HG02763 (cell line): ENCODE results near the gene PDZD7.

Source experiments
- ATAC-seq: cut with Tn5 transposase; IDR thresholded peaks from one replicate; pipeline ENCODE4 v1.9.1; 2021; ENCODE audit warnings: mild to moderate bottlenecking, moderate library complexity; ENCODE audit not compliant: unreplicated experiment

PDZD7 gene

DNA sequence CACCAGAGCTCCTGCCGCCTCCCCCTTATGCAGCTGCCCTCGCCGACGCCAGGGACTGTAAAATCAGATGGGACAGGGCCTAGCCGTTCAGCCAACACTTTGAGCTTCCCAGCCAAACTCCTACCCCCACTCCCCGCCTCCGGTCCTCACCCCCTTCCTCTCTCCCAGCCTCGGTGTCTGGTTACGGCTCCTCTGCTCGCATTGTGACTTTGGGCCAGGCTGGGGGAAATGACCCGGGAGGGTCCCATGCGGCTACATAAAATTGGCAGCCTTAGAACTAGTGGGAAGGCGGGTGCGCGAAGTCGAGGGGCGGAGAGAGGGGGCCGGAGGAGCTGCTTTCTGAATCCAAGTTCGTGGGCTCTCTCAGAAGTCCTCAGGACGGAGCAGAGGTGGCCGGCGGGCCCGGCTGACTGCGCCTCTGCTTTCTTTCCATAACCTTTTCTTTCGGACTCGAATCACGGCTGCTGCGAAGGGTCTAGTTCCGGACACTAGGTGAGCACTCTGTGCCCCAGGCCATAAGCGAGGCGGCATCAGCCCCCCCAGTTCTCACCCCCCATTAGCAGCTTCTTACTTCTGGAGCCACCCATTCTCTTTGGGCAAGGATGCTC is 30.8 kb upstream of the PDZD7 start, which contains the start of gene KAZALD1:
KAZALD1 (plus strand) TSS at position 366 of the 608 bp plus-strand sequence. CDS start 604 bp downstream, outside the sequence.
- no peak for ATAC-seq

DNA sequence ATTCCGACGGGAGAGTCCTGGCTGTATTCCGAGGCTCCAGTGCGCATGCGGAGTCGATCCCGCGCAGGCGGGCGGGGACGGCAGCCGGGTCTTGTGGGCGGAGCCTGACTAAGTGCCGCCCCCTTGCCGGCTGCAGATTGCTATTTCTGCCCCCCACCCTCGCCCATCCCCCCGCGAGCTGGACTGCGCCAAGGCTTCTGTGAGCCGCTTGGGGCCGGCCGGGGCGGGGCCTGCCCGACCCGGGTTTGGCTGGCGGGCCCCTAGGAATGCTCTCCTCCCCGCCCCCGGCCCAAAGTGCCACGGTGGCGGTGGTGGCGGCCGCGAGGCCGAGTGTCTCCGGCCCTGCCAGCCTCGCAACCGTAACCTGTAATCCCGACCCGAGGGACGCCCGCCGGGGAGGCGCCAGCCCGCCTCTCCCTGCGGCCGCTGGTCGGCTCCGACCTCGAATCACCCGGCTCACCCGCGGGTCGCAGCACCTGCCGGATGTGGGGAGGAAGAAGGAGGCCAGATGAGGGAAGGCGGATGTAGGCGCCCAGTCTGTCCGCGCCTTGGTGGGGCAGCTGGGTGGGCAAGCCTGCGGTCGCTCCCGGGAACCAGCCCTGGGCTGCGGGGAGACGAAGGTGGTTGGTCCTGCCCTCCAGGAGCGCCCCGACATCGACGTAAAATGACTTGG is 30.2 kb upstream of the PDZD7 start:
- peak; percentile 60 for ATAC-seq

DNA sequence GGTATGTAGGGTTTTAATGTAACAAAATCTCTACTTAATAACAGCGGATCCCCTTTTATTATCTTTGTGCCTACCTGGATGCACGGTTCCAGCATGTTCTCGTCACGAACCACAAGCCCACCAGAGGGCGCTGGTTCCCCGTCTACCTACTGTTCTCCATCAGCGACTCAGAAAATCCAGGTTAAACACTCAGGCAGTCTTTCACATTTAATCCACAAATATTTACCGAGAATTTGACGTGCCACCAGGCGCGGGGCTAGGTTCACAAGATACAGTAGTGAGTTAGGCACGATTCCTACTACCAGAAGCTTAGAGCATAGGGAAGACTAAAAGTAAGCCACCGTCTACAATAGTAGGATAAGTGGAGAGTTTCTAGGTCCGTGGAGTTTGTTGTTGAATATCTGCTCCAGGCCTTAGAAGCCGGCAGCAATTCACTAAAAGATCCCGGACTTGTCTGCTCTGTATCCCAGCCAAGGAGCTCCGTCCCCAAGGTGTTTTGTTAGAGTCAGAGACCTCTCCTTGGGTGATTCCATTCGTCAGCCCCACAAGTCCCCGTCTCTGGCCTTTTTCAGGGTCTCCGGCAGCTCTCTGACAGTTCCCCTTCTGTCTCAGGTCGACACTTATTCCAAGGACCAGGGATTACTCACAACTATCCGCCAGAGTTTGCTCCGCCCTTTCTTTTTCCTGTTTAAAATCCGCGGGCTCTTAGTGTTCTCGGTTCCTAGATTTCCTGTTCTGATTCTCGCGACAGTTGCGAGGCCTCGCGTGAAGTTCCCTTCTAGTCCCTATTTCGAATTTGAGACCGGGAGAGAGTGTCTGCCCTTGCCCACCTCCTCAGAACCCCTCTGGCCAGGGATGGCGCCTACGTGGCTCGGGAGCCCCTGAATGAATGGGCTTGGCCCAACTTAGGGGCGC is 29.4 kb upstream of the PDZD7 start:
- ATAC-seq = peak; percentile 41

DNA sequence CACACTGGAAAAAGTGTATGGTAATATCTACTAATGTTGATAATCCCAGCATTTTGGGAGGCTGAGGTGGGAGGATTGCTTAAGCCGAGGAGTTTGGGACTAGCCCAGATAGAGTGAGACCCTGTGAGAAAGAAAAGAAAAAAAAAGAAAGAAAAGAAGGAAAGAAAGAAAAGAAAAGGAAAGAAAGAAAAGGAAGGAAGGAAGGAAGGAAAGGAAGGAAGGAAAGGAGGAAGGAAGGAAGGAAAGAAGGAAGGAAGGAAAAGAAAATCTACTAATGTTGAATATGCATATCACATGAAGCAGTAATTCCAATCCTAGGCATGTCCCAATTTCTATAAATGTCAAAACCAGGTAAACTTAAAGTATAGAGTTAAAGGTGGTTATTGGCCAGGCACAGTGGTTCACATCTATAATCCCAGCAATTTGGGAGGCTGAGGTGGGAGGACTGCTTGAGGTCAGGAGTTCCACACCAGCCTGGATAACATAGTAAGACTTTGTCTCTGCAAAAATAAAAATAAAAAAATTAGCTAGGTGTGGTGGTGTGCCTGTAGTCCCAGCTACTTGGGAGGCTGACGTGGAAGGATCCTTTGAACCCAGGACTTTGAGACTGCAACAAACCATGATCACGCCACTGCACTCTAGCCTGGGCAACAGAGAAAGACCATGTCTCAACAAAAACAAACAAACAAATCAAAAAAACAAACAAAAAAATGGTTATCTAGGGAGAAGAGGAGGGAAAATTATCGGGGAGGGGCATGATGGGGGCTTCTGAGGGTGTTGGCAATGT is 25.6 kb upstream of the PDZD7 start:
- ATAC-seq = no peak

DNA sequence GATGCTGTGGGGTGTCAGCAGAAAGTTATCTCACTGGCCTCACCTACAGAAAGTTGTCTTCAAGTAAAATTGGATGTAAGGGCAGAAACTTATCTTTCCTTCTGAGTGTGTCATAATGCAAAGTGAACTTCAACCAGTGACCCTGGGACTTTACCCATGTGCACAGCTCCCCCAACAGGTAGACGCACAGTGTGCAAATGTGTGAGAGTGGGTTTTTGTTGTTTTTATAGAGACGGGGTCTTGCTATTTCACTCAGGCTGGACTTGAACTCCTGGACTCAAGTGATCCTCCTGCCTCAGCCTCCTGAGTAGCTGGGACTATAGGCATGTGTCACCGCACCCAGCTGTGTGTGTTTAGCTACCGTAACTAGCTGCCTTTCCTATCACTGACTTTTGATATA is 24.5 kb upstream of the PDZD7 start:
- ATAC-seq = no peak

DNA sequence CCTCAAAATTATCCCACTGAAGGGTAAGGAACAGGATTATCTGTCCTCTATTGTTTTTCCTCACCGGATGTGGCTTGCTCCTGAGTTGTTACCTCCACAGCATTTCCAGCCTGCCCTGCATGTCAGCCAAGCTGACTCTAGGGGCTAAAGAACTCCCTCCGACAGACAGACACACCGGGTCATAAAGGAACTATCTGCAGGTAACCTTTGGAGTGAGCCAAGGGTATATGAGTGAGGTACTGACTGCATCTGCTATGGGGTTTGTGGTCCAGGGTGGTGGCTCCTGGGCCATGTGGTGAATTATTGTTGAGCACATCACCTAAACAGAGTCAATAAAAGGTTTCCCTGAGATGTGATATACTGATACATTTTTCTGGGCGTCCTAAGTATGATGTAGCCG is 23.9 kb upstream of the PDZD7 start:
- no peak for ATAC-seq

DNA sequence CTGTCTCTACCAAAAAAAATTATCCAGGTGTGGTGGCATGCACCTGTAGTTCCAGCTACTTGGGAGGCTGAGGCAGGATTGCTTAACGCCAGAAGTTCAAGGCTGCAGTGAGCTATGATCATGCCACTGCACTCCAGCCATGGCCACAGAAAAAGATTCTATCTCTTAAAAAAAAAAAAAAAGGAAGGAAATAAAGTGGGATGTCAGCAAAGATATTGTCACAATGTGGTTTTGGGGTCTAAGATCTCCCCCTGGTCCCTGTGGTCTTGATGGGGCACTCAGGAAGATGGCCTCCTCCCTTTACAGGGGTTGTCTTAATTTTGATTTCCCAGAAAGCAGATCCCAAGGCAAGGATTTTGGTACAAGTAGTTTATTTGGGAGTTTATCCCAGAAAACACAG is 23.4 kb upstream of the PDZD7 start:
- ATAC-seq = no peak

DNA sequence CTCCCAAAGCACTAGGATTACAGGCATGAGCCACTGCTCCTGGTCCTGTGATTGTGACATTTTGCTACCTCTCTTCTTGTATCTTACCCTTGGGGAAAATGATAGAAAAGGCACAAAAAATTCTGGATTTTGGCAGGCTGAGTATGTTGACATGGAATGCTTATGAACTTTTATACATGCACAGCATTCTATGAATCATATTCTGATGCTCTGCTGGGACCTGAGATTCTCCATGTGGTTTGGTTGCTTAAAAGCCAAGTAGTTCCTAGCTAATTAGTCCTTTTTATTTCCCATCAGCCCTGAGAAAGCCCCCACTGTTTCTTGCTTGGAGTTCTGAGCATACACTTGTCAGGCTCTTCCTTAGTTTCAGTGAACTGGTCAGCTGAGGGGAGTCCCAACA is 22.6 kb upstream of the PDZD7 start:
- no peak for ATAC-seq

DNA sequence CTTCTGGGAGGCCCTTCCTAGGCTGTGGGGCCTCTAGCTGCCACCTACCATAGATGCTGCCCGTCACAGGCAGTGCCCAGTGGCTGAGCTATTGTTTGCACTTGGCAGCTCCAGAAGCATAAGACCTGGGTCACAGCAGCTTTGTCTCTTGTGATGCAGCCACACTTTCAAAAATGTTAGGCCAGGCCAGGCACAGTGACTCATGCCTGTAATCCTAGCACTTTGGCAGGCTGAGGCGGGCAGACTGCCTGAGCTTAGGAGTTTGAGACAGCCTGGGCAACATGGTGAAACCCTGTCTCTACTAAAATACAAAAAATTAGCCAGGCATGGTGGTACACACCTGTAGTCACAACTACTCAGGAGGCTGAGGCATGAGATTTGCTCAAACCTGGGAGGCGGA is 21.4 kb upstream of the PDZD7 start:
- no peak for ATAC-seq

DNA sequence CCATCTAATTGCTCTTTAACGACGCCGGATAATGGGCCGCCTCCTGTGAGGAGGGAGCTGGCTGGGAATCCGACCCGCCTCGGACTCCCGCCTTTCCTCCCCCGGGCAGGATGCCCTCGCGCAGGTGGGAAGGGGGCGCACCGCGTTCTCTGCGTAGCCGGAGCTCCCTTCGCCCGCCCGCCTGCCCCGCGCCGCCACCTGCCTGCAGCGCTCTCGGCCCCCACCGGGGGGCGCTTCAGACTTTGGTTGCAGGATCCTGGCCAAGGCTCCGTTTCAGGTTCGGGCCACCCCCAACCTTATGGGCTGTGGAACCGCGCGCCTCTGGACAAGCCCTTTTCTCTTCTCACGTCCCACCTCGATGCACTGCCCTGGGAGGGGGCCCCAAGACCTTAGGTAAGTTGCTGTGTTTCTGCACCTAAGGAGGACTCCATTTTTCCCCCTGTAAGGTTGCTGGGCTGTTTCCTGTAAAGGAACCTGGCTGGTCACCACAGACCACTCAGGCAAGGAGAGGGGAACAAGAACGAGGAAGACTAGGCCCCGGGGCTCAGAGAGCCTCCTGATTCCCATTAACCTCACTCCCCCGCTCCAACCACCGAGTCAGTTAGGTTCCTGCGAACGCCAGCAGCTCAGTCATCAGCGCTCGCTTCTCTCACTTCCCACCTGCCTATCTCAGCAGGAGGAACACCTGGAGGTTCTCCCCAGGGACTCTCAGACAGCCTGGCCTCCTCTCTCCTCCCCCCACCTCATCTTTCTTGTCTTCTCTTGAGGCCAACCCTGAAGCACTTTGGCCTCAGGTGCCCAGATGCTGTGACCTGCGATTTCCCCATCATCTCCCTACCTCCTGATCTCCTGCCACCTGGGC is 19.5 kb upstream of the PDZD7 start:
- peak; percentile 66 for ATAC-seq

DNA sequence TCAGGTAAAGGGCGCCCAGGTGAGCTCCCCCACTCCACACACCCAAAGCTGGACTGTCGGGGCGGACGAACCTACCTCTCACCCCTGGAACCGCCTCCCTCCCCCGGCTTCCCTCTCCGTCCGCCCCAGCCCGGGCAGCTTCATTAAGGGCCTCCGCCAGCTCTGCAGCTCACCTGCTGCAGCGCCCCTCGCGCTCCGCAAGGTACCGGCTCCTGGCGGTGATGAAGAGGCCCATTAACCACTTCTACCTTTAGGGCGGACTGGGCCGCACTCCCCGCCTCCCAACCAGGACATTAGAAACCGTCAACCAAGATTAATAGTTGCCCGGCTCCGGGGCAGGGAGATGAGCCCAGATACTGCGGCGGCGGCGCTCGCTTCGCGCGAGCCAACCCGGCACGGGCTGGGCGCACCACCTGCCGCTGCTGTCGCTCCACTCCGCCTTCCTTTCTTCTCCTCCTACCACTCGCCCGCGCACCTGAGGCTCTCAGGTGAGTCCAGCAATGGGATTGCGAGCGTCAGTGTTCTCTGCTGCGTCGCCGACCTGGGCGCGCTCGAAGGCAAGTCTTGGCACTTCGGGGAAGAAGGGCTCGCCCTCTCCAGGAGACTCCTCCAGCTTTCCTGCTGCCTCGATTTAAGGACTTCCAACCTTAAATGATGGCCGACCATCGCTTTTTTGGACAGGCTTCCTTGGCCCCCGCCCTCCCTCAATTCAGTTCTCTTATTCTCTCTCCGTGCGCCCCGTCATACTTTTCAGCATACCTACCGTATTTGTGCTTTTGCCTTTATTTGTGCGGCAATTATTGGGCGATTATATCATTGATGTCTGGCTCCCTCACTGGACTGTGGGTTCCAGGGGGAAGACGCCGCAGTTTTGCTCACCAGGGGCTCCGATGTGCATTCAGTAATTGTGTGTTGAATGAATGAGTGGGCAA is 17.3 kb upstream of the PDZD7 start:
- no peak for ATAC-seq

DNA sequence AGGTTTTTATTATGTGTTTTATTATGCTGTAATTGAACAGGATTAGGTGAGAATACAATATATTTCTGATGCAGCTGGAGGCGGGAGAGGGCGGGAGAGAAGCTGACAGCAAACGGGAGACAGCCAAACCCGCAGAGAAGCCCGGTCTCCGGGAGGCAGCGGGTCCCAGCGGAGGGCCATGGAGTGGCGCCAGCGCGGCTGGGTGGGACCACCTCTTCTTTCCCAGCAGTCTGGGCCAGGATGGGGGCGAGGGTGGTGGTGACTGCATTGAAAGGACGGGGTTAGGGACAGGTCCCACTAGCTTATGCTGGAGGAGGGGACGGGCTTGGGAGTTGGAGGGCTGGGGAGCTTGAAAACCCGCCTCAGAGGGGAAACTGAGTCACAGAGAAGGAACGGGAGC is 16.3 kb upstream of the PDZD7 start:
- ATAC-seq = no peak

DNA sequence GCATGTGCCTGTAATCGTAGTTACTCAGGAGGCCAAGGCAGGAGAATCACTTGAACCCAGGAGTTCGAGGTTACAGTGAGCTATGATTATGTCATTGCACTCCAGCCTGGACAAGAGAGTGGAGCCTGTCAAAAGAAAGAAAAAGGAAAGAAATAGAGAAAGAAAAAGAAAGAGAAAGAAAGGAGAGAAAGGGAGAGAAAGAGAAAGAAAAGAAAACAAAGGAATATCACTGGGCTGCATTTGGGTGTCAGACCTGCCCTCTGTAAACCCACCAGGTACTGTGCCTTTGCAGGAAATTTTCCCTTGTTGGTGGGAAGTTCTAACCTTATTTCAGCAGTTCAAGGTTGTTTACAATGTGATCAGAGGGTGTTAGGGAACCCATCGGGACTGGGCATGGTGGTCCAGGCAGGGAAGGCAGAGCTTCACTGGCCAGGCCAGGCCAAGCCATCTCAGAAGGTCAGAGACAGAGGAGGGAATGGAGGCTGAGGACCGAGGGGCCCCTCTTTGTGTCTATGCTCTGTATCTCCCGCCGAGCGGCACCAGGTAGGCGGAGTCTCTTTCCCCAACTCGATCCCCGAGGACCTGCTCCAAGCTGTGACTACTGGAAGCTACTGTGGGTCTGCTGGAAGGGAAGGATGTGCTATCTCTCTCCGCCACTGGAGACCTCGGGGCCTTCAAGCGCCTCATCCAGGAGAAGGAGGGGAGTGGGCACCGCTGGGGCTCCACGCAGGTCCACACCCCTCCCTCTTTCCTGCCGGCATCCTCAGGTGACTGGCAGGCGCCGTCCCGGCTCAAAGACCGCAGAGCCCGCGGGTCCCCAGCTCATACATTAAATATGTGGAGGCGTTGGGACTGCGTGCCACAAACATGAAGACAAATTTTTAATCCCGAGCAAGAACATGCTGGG is 15.7 kb upstream of the PDZD7 start:
- no peak for ATAC-seq

DNA sequence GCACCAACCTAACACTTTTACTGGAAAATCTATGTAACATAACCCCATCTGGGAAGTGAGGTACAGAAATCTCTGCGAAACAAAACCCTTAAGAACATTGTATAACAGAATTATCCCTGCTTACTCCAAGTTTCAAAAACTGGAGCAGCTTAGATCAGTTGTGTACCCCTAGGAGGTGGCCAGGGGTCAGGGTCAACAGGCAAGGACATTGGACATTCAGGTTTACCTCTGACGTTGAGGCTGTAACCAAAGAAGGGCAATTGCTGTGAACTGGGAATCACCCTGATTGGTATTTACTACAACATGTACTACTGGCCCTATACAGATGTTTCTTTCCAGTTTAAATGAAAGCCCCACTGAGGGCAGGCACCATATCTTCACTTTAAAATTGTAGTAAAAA is 13.2 kb upstream of the PDZD7 start:
- no peak for ATAC-seq

DNA sequence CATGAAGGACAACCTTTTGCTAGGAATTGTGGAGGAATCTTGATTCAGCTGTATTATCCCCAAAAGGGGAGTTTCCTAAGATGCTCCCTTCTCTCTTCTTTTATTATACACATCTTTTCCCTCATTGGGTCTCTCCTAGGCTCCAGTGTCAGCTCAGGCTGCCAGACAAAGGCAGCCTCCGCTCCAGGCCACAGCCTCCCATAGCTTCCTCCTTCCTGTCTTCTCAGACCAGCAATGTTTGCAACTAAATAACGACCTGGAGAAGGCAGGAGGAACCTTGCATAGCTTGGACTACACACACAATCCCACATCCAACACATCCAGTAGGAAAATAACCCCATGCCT is 12.4 kb upstream of the PDZD7 start:
- no peak for ATAC-seq

DNA sequence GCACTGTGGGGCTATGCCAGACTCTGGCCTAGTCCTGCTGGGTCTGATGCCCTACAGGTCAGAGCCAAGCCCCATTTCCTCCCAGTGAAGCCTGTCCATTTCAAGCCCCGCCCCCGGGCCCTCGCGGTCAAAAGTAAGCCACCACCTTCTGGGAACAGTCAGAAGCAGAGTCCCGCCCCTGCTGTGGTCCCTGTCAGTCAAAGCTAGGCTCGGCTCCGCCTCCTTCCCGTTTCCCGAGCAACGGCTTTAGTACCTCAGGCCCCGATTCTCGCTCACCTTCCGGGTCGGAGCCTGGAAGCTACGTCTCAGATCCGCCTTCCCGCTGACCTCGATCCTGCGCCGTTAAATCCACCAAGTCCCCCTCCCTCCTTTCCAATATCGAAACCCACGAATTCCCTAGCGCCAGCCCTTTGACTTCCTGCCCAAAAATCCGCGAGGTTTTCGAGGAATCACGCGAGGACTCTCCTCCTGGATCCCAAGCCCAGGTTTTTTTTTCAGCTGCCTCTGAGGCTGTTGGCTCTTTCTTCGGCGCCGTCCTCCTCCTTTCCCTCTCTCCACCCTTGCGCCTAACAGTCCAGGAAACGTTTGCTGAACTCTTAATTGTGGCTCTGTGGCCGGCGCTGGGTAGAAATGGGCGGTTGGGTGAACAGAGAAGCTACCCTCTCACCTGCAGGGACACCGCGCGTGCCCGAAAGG is 11.9 kb upstream of the PDZD7 start:
- peak; percentile 93 for ATAC-seq

DNA sequence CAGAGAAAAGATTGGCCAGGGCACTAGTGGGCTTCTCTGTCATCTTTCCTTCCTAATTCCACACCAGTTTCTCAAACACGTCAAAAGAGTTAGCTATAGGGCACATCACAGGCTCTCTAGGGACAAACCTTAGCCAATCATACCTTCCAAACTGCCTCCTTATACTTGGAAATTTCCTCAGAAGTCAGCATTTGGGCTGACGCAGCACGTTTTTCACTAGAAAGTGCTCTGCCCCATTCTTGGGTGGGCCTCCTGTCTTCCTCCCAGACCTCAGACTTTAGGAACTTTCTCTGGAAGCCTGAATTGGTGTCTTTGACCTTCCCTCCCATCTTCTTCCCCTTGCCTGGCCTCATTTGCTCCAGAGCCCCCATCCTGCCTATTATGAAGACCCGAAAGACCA is 11.2 kb upstream of the PDZD7 start:
- ATAC-seq = no peak
